ENCODE results near the gene TRIM13. TPM values are rescaled to one million over a fixed set of nuclear protein-coding genes. Genes with fewer than 3 reads are reported as not detected.

TRIM13 gene
- total RNA-seq, 1 experiment from 2014 or later = 13.4 TPM

DNA sequence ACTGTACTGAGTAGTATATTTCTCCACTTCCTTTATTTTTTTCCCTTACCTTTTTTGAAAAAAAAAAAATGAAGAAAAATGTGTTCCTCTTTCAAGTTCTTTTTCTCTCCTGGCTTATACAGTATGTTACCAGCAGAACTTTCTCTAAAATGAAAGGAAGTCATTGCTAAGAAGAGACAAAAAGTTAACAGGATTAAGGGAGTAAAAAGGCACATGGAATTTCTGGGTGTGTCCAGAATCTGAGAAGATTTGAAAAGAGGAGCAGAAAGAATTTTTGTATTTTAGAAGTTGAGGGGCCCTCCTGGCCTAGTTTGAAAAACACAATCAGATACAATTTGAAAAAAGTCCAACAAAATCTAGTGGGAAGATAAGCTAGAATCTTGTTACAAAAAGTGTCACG is 21.0 kb upstream of the TRIM13 start:
- DNase-seq = no peak
- Histone ChIP-seq H3K9me2 (ENCODE audit: insufficient read depth) (no peaks in the 10 kb centered on the region), H3F3A (ENCODE audit: insufficient read depth, low read depth) (no peaks in the 10 kb centered on the region), H4K20me1 (ENCODE audit: insufficient read depth) (no peaks in the 10 kb centered on the region), H3K27me3 (ENCODE audit: insufficient read depth, low read depth) (no peaks in the 10 kb centered on the region), H3K4me1 (replicated peaks; ENCODE audit: insufficient read depth) (no peaks in the 10 kb centered on the region), H3K9me3 (ENCODE audit: insufficient read depth, low read depth) (no peaks in the 10 kb centered on the region), H2AFZ (no peak overlapping the region), H3K79me2 (ENCODE audit: low read depth) (no peaks in the 10 kb centered on the region), H3K36me3 (ENCODE audit: low read depth) (no peaks in the 10 kb centered on the region), H3K4me3 (no peak overlapping the region), H3K27ac (no peak overlapping the region), H3K4me2 (no peak overlapping the region)
- intact Hi-C loops (cut with micrococcal nuclease; ENCODE audit: unreplicated experiment) = loop anchor here (1.0 to 2.0 kb wide), 3 partner anchors 825 to 1094 kb away; no protein-coding TSS in a partner anchor
- TF ChIP-seq, protein P1, sequence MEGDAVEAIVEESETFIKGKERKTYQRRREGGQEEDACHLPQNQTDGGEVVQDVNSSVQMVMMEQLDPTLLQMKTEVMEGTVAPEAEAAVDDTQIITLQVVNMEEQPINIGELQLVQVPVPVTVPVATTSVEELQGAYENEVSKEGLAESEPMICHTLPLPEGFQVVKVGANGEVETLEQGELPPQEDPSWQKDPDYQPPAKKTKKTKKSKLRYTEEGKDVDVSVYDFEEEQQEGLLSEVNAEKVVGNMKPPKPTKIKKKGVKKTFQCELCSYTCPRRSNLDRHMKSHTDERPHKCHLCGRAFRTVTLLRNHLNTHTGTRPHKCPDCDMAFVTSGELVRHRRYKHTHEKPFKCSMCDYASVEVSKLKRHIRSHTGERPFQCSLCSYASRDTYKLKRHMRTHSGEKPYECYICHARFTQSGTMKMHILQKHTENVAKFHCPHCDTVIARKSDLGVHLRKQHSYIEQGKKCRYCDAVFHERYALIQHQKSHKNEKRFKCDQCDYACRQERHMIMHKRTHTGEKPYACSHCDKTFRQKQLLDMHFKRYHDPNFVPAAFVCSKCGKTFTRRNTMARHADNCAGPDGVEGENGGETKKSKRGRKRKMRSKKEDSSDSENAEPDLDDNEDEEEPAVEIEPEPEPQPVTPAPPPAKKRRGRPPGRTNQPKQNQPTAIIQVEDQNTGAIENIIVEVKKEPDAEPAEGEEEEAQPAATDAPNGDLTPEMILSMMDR (conservative IDR thresholded peaks at IDR 0.05) = no peak
- TF ChIP-seq EZH2 (IDR thresholded peaks at IDR 0.05; ENCODE audit: low read depth) = no peak
- CTCF ChIA-PET = interaction anchor here (0.6 to 1.2 kb wide), 4 partner anchors 21 to 1960 kb away, joined by 3 to 5 read pairs (median 4); partner anchors contain the start of gene TRIM13
- no TSS peak for BruUV-seq (replicated peaks)
- POLR2A ChIA-PET (ENCODE audit: unreplicated experiment) = interaction anchor here (0.6 kb wide), 1 partner anchor 40 kb away, joined by 4 read pairs; the partner anchor contains the start of gene SPRYD7

DNA sequence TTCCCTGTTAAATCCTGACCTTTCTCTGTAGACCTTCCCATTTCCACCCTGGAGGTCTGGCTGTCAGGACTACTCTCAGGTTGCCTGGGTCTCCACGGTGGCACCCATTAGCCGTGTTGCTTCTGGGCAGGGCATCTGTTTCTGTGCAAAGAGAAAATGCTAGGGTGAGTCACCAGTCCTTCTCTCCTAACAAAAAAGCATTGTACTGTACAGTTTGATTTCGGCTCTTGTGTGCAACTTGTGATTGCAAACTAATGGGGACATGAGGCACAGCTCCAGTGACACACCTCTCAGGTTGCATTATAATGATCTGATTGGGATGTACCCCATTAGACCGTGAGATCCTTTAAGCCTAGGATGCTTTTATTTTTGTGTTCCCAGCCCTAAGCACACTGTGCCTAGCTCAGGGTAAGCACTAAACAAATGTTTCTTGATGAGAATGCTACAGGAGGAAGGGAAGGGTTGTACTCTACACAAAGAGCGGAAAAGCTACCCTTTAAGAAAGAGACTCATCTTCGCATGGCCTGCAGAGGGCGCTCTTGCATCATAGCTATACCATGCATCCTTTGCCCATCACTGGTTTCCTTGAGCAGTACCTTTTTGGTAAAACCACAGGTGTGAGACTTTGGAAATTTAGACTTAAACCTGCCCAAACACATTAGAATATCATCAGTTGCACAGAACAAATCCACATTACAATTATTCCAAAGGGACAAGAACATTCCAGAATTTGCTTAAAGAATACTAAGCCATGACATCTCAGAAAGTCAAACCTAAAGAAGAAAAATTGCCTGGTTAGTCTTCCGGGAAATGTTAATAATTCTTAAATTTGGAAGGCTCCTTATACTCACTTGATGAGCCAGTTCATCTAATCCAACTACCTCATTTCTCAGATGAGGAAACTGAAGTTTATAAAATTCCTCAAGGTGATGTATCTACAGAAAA is 20.3 kb upstream of the TRIM13 start:
- no peaks in the 10 kb centered on the region for H4K20me1 ChIP-seq (ENCODE audit: insufficient read depth)
- H3K4me3 ChIP-seq = no peak overlapping the region
- TF ChIP-seq, protein P1 (conservative IDR thresholded peaks at IDR 0.05) = peak; percentile 94
- TF ChIP-seq EZH2 (IDR thresholded peaks at IDR 0.05; ENCODE audit: low read depth) = no peak
- H3K27ac ChIP-seq = no peak overlapping the region
- ChIA-PET POLR2A (ENCODE audit: unreplicated experiment) (interaction anchor here (0.7 kb wide), 1 partner anchor 1067 kb away, joined by 4 read pairs; no protein-coding TSS in a partner anchor), CTCF (interaction anchor here (0.6 to 1.2 kb wide), 9 partner anchors 20 to 1959 kb away, joined by 3 to 5 read pairs (median 4); partner anchors contain the start of gene TRIM13)
- no peaks in the 10 kb centered on the region for H3K36me3 ChIP-seq (ENCODE audit: low read depth)
- no peak overlapping the region for H2AFZ ChIP-seq
- no peaks in the 10 kb centered on the region for H3K4me1 ChIP-seq (replicated peaks; ENCODE audit: insufficient read depth)
- peak; percentile 58 for DNase-seq
- H3K9me3 ChIP-seq (ENCODE audit: insufficient read depth, low read depth) = no peaks in the 10 kb centered on the region
- no TSS peak for BruUV-seq (replicated peaks)
- peak overlapping the region; percentile 25; the same call in 1 of the 2 replicates for H3K4me2 ChIP-seq
- intact Hi-C loops (cut with micrococcal nuclease; ENCODE audit: unreplicated experiment) = loop anchor here (1.0 to 2.0 kb wide), 3 partner anchors 824 to 1094 kb away; no protein-coding TSS in a partner anchor
- H3F3A ChIP-seq (ENCODE audit: insufficient read depth, low read depth) = no peaks in the 10 kb centered on the region
- no peaks in the 10 kb centered on the region for H3K79me2 ChIP-seq (ENCODE audit: low read depth)
- H3K9me2 ChIP-seq (ENCODE audit: insufficient read depth) = no peaks in the 10 kb centered on the region
- no peaks in the 10 kb centered on the region for H3K27me3 ChIP-seq (ENCODE audit: insufficient read depth, low read depth)

DNA sequence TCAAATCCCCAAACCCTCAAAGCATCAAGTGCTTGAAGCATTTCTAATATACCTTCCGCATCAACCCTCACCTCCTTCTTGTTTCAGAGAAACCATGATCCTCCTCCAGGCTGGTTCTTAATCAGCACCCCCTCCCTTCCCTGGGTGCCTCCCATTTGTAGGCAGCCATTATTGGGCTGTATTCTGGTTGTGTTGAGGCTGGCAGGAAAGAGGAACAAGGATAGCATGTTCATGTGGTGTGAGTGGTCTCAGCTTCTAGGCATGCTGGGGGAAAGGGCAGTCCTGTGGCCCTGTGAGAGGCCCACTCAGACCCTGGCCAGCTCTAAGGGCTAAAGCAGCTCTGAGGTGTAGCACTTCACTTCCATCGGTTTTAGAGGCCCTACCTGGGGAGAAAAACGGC is 18.9 kb upstream of the TRIM13 start:
- no peaks in the 10 kb centered on the region for H3K4me1 ChIP-seq (replicated peaks; ENCODE audit: insufficient read depth)
- intact Hi-C loops (cut with micrococcal nuclease; ENCODE audit: unreplicated experiment) = loop anchor here (2.0 kb wide), 1 partner anchor 823 kb away; no protein-coding TSS in a partner anchor
- no peak overlapping the region for H3K27ac ChIP-seq
- H3K4me3 ChIP-seq = no peak overlapping the region
- no peak for TF ChIP-seq EZH2 (IDR thresholded peaks at IDR 0.05; ENCODE audit: low read depth)
- TF ChIP-seq, protein P1 (conservative IDR thresholded peaks at IDR 0.05) = no peak
- no peak overlapping the region for H2AFZ ChIP-seq
- no peaks in the 10 kb centered on the region for H3K79me2 ChIP-seq (ENCODE audit: low read depth)
- H3K27me3 ChIP-seq (ENCODE audit: insufficient read depth, low read depth) = no peaks in the 10 kb centered on the region
- no TSS peak for BruUV-seq (replicated peaks)
- H3K9me3 ChIP-seq (ENCODE audit: insufficient read depth, low read depth) = no peaks in the 10 kb centered on the region
- ChIA-PET POLR2A (ENCODE audit: unreplicated experiment) (no interaction called here), CTCF (no interaction called here)
- H3K4me2 ChIP-seq = no peak overlapping the region
- no peaks in the 10 kb centered on the region for H3F3A ChIP-seq (ENCODE audit: insufficient read depth, low read depth)
- no peaks in the 10 kb centered on the region for H3K9me2 ChIP-seq (ENCODE audit: insufficient read depth)
- H4K20me1 ChIP-seq (ENCODE audit: insufficient read depth) = no peaks in the 10 kb centered on the region
- H3K36me3 ChIP-seq (ENCODE audit: low read depth) = no peaks in the 10 kb centered on the region
- no peak for DNase-seq

All from PC-9 (cell line).